ENCODE data around the gene RABAC1. TPM values are rescaled to one million over a fixed set of nuclear protein-coding genes. Genes with fewer than 3 reads are reported as not detected.
"Not testable (repeated sequence)": the region's sequence is repeated elsewhere in the genome, so short reads cannot be mapped to it uniquely, and the experiment has no call there.

Gene RABAC1
- total RNA-seq, 1 donor from 2014 or later = 130 TPM

DNA sequence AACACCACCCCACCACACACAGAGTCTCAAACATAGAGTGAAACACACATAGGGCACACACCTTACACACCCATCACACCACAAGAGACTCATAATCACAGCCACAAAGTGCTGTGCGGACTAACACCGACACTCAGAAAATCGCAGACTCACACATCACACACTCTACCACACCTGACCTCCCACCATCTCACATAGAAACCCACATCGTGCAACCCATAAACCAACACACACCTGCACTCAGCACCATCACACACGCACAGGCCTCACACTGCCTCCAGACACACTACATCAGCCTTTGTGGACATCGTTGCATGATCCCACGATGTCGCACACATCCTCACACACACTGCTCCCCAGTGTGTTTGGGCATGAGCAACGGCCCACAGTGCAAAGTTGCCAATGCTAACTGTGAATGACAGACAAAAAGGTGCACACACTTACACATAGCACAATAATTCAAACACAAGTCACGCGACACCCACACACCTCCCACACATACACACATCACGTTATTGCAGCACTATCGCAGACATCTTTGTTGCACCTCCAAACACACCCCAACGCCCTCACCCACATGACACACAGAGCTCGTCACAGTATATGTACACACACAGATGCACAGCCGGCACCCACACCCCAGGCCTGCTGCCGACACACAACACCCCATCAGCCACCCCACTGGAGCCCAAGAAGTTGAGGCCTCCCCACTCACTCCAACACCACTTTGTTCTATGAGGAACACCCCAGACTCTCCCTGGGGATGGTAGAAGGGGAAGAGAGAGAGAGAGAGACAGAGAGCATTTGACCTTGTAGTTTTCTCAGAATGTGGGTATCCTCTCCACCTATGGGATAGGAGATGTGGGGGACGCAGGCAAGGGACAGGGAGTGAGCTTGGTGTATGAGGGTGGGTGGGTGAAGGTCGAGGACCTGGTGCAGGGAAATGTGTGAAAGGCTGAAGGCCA is 36.2 kb upstream of the RABAC1 start:
- DNase-seq (ENCODE audit: low read depth) = no peak
- TF ChIP-seq, protein P1, sequence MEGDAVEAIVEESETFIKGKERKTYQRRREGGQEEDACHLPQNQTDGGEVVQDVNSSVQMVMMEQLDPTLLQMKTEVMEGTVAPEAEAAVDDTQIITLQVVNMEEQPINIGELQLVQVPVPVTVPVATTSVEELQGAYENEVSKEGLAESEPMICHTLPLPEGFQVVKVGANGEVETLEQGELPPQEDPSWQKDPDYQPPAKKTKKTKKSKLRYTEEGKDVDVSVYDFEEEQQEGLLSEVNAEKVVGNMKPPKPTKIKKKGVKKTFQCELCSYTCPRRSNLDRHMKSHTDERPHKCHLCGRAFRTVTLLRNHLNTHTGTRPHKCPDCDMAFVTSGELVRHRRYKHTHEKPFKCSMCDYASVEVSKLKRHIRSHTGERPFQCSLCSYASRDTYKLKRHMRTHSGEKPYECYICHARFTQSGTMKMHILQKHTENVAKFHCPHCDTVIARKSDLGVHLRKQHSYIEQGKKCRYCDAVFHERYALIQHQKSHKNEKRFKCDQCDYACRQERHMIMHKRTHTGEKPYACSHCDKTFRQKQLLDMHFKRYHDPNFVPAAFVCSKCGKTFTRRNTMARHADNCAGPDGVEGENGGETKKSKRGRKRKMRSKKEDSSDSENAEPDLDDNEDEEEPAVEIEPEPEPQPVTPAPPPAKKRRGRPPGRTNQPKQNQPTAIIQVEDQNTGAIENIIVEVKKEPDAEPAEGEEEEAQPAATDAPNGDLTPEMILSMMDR (IDR thresholded peaks at IDR 0.05; ENCODE audit: insufficient read depth, low read length, poor library complexity, severe bottlenecking) = no peak
- no peaks in the 10 kb centered on the region for H3K36me3 ChIP-seq (ENCODE audit: control insufficient read depth, insufficient read depth, low read length)
- H3K4me3 ChIP-seq (ENCODE audit: low read depth, low read length) = no peak overlapping the region
- H3K27me3 ChIP-seq (ENCODE audit: control insufficient read depth, insufficient read depth, low read length) = peaks cover 85% of the 10 kb centered on the region

DNA sequence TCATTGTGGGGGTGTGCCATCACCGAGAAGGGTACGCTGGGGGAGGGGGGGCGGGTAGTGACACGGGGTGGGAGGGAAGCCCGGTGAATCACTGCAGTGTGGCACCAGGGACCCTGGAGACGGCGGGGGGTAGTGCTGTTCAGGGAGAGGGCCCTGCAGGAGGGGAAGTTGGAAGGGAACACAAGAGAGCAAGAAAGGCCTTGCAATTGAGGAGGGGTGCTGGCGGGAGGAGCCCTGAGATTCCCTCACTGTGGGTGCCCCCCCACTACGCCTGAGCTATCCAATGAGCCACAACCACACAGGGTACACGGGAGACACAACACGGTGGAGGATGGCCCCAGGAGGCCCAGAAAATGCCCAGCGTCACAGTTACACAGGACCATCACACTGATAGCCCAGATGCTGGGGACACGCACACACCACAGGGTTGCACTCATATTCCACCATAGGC is 35.4 kb upstream of the RABAC1 start:
- DNase-seq (ENCODE audit: low read depth) = no peak
- H3K27me3 ChIP-seq (ENCODE audit: control insufficient read depth, insufficient read depth, low read length) = peaks cover 78% of the 10 kb centered on the region
- H3K4me3 ChIP-seq (ENCODE audit: low read depth, low read length) = no peak overlapping the region
- TF ChIP-seq, protein P1 (IDR thresholded peaks at IDR 0.05; ENCODE audit: insufficient read depth, low read length, poor library complexity, severe bottlenecking) = no peak
- H3K36me3 ChIP-seq (ENCODE audit: control insufficient read depth, insufficient read depth, low read length) = no peaks in the 10 kb centered on the region

DNA sequence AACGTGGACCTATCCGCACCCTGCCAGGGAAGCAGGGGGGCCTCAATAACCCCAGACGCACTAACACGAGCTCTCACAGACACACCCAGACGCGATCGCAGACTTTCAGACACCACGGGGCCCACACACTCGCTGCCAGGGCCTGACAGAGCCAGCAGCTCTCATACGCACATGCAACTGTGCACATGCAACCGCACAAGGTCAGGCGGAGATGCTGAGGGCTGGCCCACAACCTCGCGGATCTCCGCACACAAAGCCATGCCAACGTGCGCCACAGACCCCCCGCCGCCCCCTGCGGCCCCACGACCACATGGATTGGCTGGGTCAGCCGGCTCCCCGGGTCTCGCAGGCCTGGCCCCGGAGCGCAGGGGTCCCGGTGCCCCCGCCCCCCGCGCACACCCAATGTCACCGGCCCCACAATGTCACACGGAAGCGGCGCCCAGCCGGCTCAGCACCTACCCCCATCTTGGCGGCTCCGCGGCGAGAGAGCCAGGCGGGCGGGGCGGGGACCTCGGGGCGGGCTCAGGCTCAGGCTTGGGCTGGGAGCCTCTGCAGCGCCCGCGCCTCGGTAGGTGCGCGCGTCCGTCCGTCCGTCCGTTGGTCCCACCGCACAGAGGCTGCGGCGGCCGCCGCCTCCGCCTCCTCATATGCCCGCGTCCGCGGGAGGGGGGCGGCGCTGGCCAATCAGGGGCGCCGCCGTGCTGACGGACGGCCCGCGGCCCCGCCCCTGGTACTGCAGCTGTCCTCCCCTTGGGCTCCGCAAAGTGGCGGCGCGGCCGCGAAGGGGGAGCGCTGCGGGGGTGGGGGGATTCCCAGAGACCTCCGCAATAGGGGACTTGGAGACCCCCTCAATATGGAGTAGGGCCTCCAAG is 34.7 kb upstream of the RABAC1 start, which contains the start of gene ATP1A3:
ATP1A3 (minus strand) TSS at position 619 of the 872 bp plus-strand sequence; CDS start at position 465, 154 bp downstream.
- DNase-seq (ENCODE audit: low read depth) = no peak
- H3K4me3 ChIP-seq (ENCODE audit: low read depth, low read length) = peak within 1 kb of the TSS; percentile 28
- no peaks in the 10 kb centered on the region for H3K36me3 ChIP-seq (ENCODE audit: control insufficient read depth, insufficient read depth, low read length)
- TF ChIP-seq, protein P1 (IDR thresholded peaks at IDR 0.05; ENCODE audit: insufficient read depth, low read length, poor library complexity, severe bottlenecking) = no peak
- peaks cover 72% of the 10 kb centered on the region for H3K27me3 ChIP-seq (ENCODE audit: control insufficient read depth, insufficient read depth, low read length)

DNA sequence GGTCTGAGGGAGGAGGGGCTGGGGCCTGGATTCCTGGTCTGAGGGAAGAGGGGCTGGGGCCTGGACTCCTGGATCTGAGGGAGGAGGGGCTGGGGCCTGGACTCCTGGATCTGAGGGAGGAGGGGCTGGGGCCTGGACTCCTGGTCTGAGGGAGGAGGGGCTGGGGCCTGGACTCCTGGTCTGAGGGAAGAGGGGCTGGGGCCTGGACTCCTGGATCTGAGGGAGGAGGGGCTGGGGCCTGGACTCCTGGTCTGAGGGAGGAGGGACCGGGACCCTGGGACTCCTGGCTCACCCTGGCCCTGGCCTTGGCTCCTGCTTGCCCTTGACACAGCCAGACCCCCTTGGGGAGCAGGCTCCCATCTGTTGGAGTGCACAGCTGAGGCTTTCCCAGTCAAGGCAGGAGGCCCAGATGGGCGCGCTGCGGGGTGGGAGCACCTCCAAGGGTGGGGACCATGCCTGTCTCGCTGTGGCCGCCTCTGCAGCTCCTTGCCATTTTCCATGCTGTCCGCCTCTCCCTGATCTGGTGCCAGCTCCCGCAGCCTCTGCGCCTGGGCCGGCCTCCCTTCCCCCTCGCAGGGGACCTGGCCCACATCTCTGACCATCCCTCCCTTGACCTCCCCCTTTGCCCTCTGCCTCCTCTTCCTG is 32.9 kb upstream of the RABAC1 start:
- peaks cover 61% of the 10 kb centered on the region for H3K27me3 ChIP-seq (ENCODE audit: control insufficient read depth, insufficient read depth, low read length)
- not testable (repeated sequence) for DNase-seq (ENCODE audit: low read depth); H3K4me3 ChIP-seq (ENCODE audit: low read depth, low read length); H3K36me3 ChIP-seq (ENCODE audit: control insufficient read depth, insufficient read depth, low read length)

DNA sequence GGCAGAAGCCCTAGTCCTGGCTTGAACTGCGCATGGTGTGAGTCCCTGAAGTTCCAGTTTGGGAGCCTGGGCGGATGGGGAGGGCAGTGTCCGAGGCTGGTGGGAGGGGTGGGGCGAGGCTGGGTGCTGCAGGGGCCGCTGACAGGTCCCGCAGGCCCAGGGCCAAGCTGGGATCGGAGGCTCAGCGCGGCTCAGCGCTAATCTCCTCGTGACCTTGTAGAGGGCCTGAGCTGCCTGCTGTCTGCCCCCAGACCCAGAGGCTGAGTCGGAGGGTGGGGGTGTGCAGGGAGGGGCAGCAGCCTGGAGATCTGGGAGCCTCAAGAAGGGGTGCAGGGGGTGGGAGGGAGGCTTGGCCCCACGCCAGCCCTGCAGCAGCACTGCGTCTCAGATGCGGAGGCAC is 31.9 kb upstream of the RABAC1 start:
- Histone ChIP-seq H3K36me3 (ENCODE audit: control insufficient read depth, insufficient read depth, low read length) (no peaks in the 10 kb centered on the region), H3K4me3 (ENCODE audit: low read depth, low read length) (no peak overlapping the region), H3K27me3 (ENCODE audit: control insufficient read depth, insufficient read depth, low read length) (peaks cover 50% of the 10 kb centered on the region)
- no peak for DNase-seq (ENCODE audit: low read depth)
- TF ChIP-seq, protein P1 (IDR thresholded peaks at IDR 0.05; ENCODE audit: insufficient read depth, low read length, poor library complexity, severe bottlenecking) = no peak

Data from kidney epithelial cell (primary cell).